IMR-90 (cell line): Measurements from ENCODE around the gene AAMP. TPM values are rescaled to one million over a fixed set of nuclear protein-coding genes. Genes with fewer than 3 reads are reported as not detected.

Experiments
- ATAC-seq: fragments of 200-7000 bp; cut with Tn5 transposase; 2 replicates; pipeline ENCODE4 v1.9.1; 2020; ENCODE audit warnings: low read depth, mild to moderate bottlenecking, moderate library complexity
- BruUV-seq: library from RNA; stranded (reverse); fragments of 400-500 nt; replicated peaks from 2 replicates; lab custom pipeline; 2021; lab: Mats Ljungman, UMichigan
- CTCF ChIA-PET: fragments of 300-600 bp; formaldehyde crosslinking; extraction: SDS; loops from one replicate; lab custom pipeline; 2021; ENCODE audit warnings: antibody characterized with exemption; lab: Yijun Ruan, JAX
- POLR2A ChIA-PET: fragments of 300-600 bp; sonication (Branson Sonifier 250); formaldehyde crosslinking; loops from one replicate; lab custom pipeline; 2022; ENCODE audit warnings: antibody characterized with exemption; ENCODE audit not compliant: unreplicated experiment; lab: Charles Lee
- DNase-seq: peaks from one replicate; pipeline ENCODE4 v3.0.0; 2013
- H2AFZ ChIP-seq: replicated peaks from 2 replicates; pipeline ENCODE3; 2013; ENCODE audit warnings: low read length, mild to moderate bottlenecking; ENCODE audit not compliant: poor library complexity
- H2AK5ac ChIP-seq: 2 replicates; pipeline ENCODE4 v1.6.1; 2013; ENCODE audit warnings: low read depth, low read length, inconsistent platforms
- H2AK9ac ChIP-seq: replicated peaks from 2 replicates; pipeline ENCODE3; 2013; ENCODE audit warnings: mild to moderate bottlenecking, low read depth, low read length, moderate library complexity; ENCODE audit not compliant: poor library complexity
- H2BK120ac ChIP-seq: 2 replicates; pipeline ENCODE4 v1.6.1; 2013; ENCODE audit warnings: low read depth, low read length, inconsistent platforms
- H2BK15ac ChIP-seq: 3 replicates; pipeline ENCODE4 v1.6.1; 2013; ENCODE audit warnings: low read depth, low read length, inconsistent platforms
- H2BK20ac ChIP-seq: 2 replicates; pipeline ENCODE4 v1.6.1; 2013; ENCODE audit warnings: low read depth, mild to moderate bottlenecking, inconsistent platforms, low read length, moderate library complexity
- H2BK5ac ChIP-seq: 2 replicates; pipeline ENCODE4 v1.6.1; 2013; ENCODE audit warnings: mild to moderate bottlenecking, low read depth, low read length, inconsistent platforms; ENCODE audit not compliant: poor library complexity, severe bottlenecking
- H3K14ac ChIP-seq: replicated peaks from 2 replicates; pipeline ENCODE4 v1.6.1; 2013; ENCODE audit warnings: low read depth, low read length, inconsistent platforms
- H3K18ac ChIP-seq: 2 replicates; pipeline ENCODE4 v1.6.1; 2013; ENCODE audit warnings: low read depth, low read length, control low read depth
- H3K23ac ChIP-seq: 2 replicates; pipeline ENCODE4 v1.6.1; 2013; ENCODE audit warnings: low read depth, low read length, inconsistent platforms
- H3K27ac ChIP-seq: 2 replicates; pipeline ENCODE4 v1.5.1; 2013; ENCODE audit warnings: mild to moderate bottlenecking, control low read depth, low read length; ENCODE audit not compliant: insufficient read depth
- H3K27me3 ChIP-seq: 2 replicates; pipeline ENCODE4 v1.6.1; 2013; ENCODE audit warnings: low read length; ENCODE audit not compliant: control insufficient read depth, insufficient read depth
- H3K36me3 ChIP-seq: 2 replicates; pipeline ENCODE4 v1.6.1; 2013; ENCODE audit warnings: low read length, mixed read lengths; ENCODE audit not compliant: control insufficient read depth, insufficient read depth
- H3K4ac ChIP-seq: 2 replicates; pipeline ENCODE4 v1.6.1; 2013; ENCODE audit warnings: low read depth, low read length, inconsistent platforms
- H3K4me1 ChIP-seq: 2 replicates; pipeline ENCODE4 v1.6.1; 2013; ENCODE audit warnings: low read length, mixed read lengths; ENCODE audit not compliant: control insufficient read depth, insufficient read depth
- H3K4me2 ChIP-seq: 2 replicates; pipeline ENCODE4 v1.6.1; 2013; ENCODE audit warnings: low read depth, mild to moderate bottlenecking, control low read depth, low read length, moderate library complexity
- H3K4me3 ChIP-seq: 2 replicates; pipeline ENCODE4 v1.5.1; 2013; ENCODE audit warnings: low read depth, mild to moderate bottlenecking, control low read depth, low read length, moderate library complexity; ENCODE audit not compliant: insufficient read depth
- H3K56ac ChIP-seq: 2 replicates; pipeline ENCODE4 v1.6.1; 2013; ENCODE audit warnings: low read length, inconsistent platforms; ENCODE audit not compliant: insufficient read depth; ENCODE audit errors: extremely low read depth
- H3K79me1 ChIP-seq, 2 experiments: 2 replicates each; pipeline ENCODE4 v1.6.1; 2013; ENCODE audit warnings: low read length in 2 of 2, inconsistent platforms in 1 of 2, low read depth in 1 of 2
- H3K9ac ChIP-seq: 2 replicates; pipeline ENCODE4 v1.6.1; 2013; ENCODE audit warnings: low read depth, low read length, control low read depth
- H3K9me1 ChIP-seq: 2 replicates; pipeline ENCODE4 v1.6.1; 2013; ENCODE audit warnings: low read length, inconsistent platforms; ENCODE audit not compliant: insufficient read depth
- H3K9me3 ChIP-seq: 2 replicates; pipeline ENCODE4 v1.6.1; 2013; ENCODE audit warnings: low read length; ENCODE audit not compliant: control insufficient read depth, insufficient read depth
- H4K20me1 ChIP-seq: 2 replicates; pipeline ENCODE4 v1.6.1; 2013; ENCODE audit warnings: low read length, inconsistent platforms; ENCODE audit not compliant: insufficient read depth
- H4K5ac ChIP-seq: 2 replicates; pipeline ENCODE4 v1.6.1; 2013; ENCODE audit warnings: mild to moderate bottlenecking, low read depth, low read length, control low read depth
- H4K8ac ChIP-seq, 2 experiments: 2 replicates each; pipeline ENCODE4 v1.6.1; 2013; ENCODE audit warnings: low read depth in 2 of 2, low read length in 2 of 2, control low read depth in 1 of 2, inconsistent platforms in 1 of 2
- H4K91ac ChIP-seq: 2 replicates; pipeline ENCODE4 v1.6.1; 2013; ENCODE audit warnings: low read depth, low read length, inconsistent platforms; ENCODE audit not compliant: insufficient read depth
- BHLHE40 ChIP-seq: fragments of 150-350 bp; IDR thresholded peaks from 2 replicates; pipeline ENCODE4 v1.6.1; 2016; ENCODE audit warnings: mild to moderate bottlenecking, low read depth, low read length
- CEBPB ChIP-seq: IDR thresholded peaks from 2 replicates; pipeline ENCODE4 v1.6.1; 2012; ENCODE audit warnings: low read depth, low read length, improper control_type of control experiment
- CHD1 ChIP-seq: IDR thresholded peaks from 2 replicates; pipeline ENCODE4 v1.6.1; 2012; ENCODE audit warnings: low read depth, low read length, improper control_type of control experiment
- CTCF ChIP-seq: conservative IDR thresholded peaks from 2 replicates; pipeline ENCODE4 v1.5.1; 2012; ENCODE audit warnings: mild to moderate bottlenecking, low read depth, low read length, improper control_type of control experiment
- FOS ChIP-seq: fragments of 150-350 bp; IDR thresholded peaks from 2 replicates; pipeline ENCODE4 v1.6.1; 2016; ENCODE audit warnings: low read depth, low read length
- MAFK ChIP-seq: IDR thresholded peaks from 2 replicates; pipeline ENCODE4 v1.6.1; 2012; ENCODE audit warnings: low read depth, low read length, improper control_type of control experiment
- MAZ ChIP-seq: IDR thresholded peaks from 2 replicates; pipeline ENCODE4 v1.6.1; 2012; ENCODE audit warnings: low read depth, mild to moderate bottlenecking, low read length, improper control_type of control experiment, moderate library complexity, borderline replicate concordance
- MXI1 ChIP-seq: IDR thresholded peaks from 2 replicates; pipeline ENCODE4 v1.6.1; 2012; ENCODE audit warnings: low read depth, mild to moderate bottlenecking, low read length, moderate library complexity, borderline replicate concordance
- NFE2L2 ChIP-seq: fragments of 150-350 bp; IDR thresholded peaks from 2 replicates; pipeline ENCODE4 v1.6.1; 2016; ENCODE audit warnings: low read depth, mild to moderate bottlenecking, low read length
- POLR2A ChIP-seq: IDR thresholded peaks from 2 replicates; pipeline ENCODE4 v1.6.1; 2012; ENCODE audit warnings: mild to moderate bottlenecking, low read depth, low read length
- RAD21 ChIP-seq: IDR thresholded peaks from 2 replicates; pipeline ENCODE4 v1.6.1; 2012; ENCODE audit warnings: low read length, improper control_type of control experiment
- RCOR1 ChIP-seq: IDR thresholded peaks from 2 replicates; pipeline ENCODE4 v1.6.1; 2012; ENCODE audit warnings: mild to moderate bottlenecking, low read length, improper control_type of control experiment; ENCODE audit not compliant: insufficient replicate concordance
- RFX5 ChIP-seq: IDR thresholded peaks from 2 replicates; pipeline ENCODE4 v1.8.0; 2012; ENCODE audit warnings: low read depth, mild to moderate bottlenecking, low read length, moderate library complexity
- SMC3 ChIP-seq: fragments of 150-350 bp; IDR thresholded peaks from 2 replicates; pipeline ENCODE4 v1.6.1; 2016; ENCODE audit warnings: low read depth, mild to moderate bottlenecking, antibody characterized with exemption, low read length, moderate library complexity
- USF2 ChIP-seq: fragments of 150-350 bp; IDR thresholded peaks from 2 replicates; pipeline ENCODE4 v1.6.1; 2017; ENCODE audit warnings: mild to moderate bottlenecking, antibody characterized with exemption, low read length, low read depth
- WGBS, 2 experiments: methylation state at CpG; one replicate each; pipeline versions ENCODE4 v1.1.5 to v1.1.7; 2013; ENCODE audit warnings: missing lambda C conversion rate in 2 of 2; ENCODE audit not compliant: insufficient read length in 1 of 2; ENCODE audit errors: extremely low coverage in 2 of 2; 5-methylcytosine and 5-hydroxymethylcytosine counted together
- dilution Hi-C: fragments of 300-500 bp; cut with HindIII; formaldehyde crosslinking; loops from one replicate; pipeline ENCODE4 v1.14.3; 2018; ENCODE audit warnings: low sequenced_read_pairs; ENCODE audit not compliant: unreplicated experiment
- in situ Hi-C: fragments of 300-500 bp; cut with MboI; formaldehyde crosslinking; loops from 3 replicates; pipeline ENCODE4 v1.14.3; 2019; ENCODE audit warnings: low sequenced_read_pairs, inconsistent platforms, mixed read lengths
- intact Hi-C: fragments of 100-400 bp; cut with micrococcal nuclease; formaldehyde crosslinking; loops from 2 replicates; pipeline ENCODE4 v1.10.0; 2022
- polyA plus RNA-seq, 3 experiments: library from polyadenylated mRNA; depleted of rRNA; stranded (reverse); fragments of >200 nt; gene quantifications; 2 replicates each; pipeline ENCODE4 v1.2.3, GENCODE V29; 2012; ENCODE audit warnings: low replicate concordance in 1 of 3
- total RNA-seq: library from RNA; depleted of rRNA; stranded (reverse); fragments of >200 nt; gene quantifications from 2 replicates; pipeline ENCODE4 v1.2.3, GENCODE V29; 2012

Gene AAMP
- total and polyA plus RNA-seq, 2 of the 4 experiments (the other 2 are of a cell fraction): 104 to 112 TPM

DNA sequence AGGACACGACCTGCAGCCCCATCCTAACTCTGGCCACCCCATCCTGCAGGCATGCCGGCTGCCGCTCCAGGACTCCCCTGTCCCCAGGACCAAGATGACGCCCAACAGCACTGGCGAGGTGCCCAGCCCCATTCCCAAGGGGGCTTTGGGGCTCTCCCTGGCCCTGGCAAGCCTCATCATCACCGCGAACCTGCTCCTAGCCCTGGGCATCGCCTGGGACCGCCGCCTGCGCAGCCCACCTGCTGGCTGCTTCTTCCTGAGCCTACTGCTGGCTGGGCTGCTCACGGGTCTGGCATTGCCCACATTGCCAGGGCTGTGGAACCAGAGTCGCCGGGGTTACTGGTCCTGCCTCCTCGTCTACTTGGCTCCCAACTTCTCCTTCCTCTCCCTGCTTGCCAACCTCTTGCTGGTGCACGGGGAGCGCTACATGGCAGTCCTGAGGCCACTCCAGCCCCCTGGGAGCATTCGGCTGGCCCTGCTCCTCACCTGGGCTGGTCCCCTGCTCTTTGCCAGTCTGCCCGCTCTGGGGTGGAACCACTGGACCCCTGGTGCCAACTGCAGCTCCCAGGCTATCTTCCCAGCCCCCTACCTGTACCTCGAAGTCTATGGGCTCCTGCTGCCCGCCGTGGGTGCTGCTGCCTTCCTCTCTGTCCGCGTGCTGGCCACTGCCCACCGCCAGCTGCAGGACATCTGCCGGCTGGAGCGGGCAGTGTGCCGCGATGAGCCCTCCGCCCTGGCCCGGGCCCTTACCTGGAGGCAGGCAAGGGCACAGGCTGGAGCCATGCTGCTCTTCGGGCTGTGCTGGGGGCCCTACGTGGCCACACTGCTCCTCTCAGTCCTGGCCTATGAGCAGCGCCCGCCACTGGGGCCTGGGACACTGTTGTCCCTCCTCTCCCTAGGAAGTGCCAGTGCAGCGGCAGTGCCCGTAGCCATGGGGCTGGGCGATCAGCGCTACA lies 7.0 kb downstream of the AAMP start:
- Histone ChIP-seq H2AFZ (no peak overlapping the region), H3K18ac (no peak overlapping the region), H3K4me3 (no peak overlapping the region), H2BK20ac (no peak overlapping the region), H3K4ac (no peak overlapping the region), H3K23ac (no peak overlapping the region), H3K56ac (no peak overlapping the region), H4K91ac (no peak overlapping the region), H3K79me1 (peaks cover 3 to 6% of the 10 kb centered on the region in 2 experiments; a peak in 3 of 4 replicates), H3K9me3 (no peaks in the 10 kb centered on the region), H2AK9ac (no peak overlapping the region), H2BK15ac (no peak overlapping the region), H2AK5ac (no peak overlapping the region), H4K5ac (no peak overlapping the region), H3K9ac (no peak overlapping the region), H2BK120ac (no peak overlapping the region), H3K4me2 (no peak overlapping the region), H3K14ac (no peak overlapping the region), H3K27me3 (no peaks in the 10 kb centered on the region), H2BK5ac (no peak overlapping the region), H3K9me1 (no peaks in the 10 kb centered on the region; the same call in 1 of the 2 replicates), H4K20me1 (peaks cover 3% of the 10 kb centered on the region; the same call in 1 of the 2 replicates), H3K36me3 (peaks cover 41% of the 10 kb centered on the region), H4K8ac (no peak overlapping the region), H3K4me1 (peaks cover 12% of the 10 kb centered on the region), H3K27ac (no peak overlapping the region)
- 90% methylated on average over 28 of the region's 39 CpGs; no CpG with 5 or more reads in 1 of the 2 experiments for WGBS, 2 experiments
- POLR2A ChIA-PET: no interaction called here
- in situ Hi-C loops: no loop called here
- no TSS peak for BruUV-seq
- intact Hi-C loops: no loop called here
- DNase-seq: no peak
- dilution Hi-C loops: no loop called here
- no peak for ATAC-seq
- CTCF ChIA-PET: no interaction called here
- TF ChIP-seq POLR2A: no peak
- no peak for TF ChIP-seq RAD21
- TF ChIP-seq BHLHE40: no peak
- TF ChIP-seq CEBPB: no peak
- TF ChIP-seq NFE2L2: no peak
- TF ChIP-seq SMC3: no peak
- TF ChIP-seq CHD1: no peak
- TF ChIP-seq MAZ: no peak
- TF ChIP-seq FOS: no peak
- TF ChIP-seq CTCF: no peak
- no peak for TF ChIP-seq MXI1
- no peak for TF ChIP-seq MAFK
- no peak for TF ChIP-seq USF2
- no peak for TF ChIP-seq RFX5
- no peak for TF ChIP-seq RCOR1
